Gastroesophageal sphincter (tissue), 3 donors: ENCODE measurements around the gene BRCC3.

Source experiments
- CTCF ChIP-seq, 4 experiments: fragments of 200-600 bp in 2 of 4; fragments of 450-650 bp in 2 of 4; sonication (generic) in 1 of 4; IDR thresholded peaks; one replicate each; pipeline ENCODE4 v1.5.1; 2017 to 2019; ENCODE audit warnings: antibody characterized with exemption in 4 of 4, mild to moderate bottlenecking in 2 of 4, moderate library complexity in 2 of 4
- EP300 ChIP-seq: sonication (generic); formaldehyde crosslinking; IDR thresholded peaks from one replicate; pipeline ENCODE4 v1.6.1; 2017; ENCODE audit warnings: antibody characterized with exemption, mild to moderate bottlenecking
- POLR2A ChIP-seq, 2 donors: fragments of 450-650 bp; IDR thresholded peaks; one replicate each; pipeline ENCODE4 v1.6.1; 2017; ENCODE audit warnings: antibody characterized with exemption in 2 of 2, mild to moderate bottlenecking in 2 of 2, moderate library complexity in 1 of 2
- POLR2AphosphoS5 ChIP-seq: sonication (generic); formaldehyde crosslinking; IDR thresholded peaks from one replicate; pipeline ENCODE4 v1.6.1; 2017; ENCODE audit warnings: antibody characterized with exemption

DNA sequence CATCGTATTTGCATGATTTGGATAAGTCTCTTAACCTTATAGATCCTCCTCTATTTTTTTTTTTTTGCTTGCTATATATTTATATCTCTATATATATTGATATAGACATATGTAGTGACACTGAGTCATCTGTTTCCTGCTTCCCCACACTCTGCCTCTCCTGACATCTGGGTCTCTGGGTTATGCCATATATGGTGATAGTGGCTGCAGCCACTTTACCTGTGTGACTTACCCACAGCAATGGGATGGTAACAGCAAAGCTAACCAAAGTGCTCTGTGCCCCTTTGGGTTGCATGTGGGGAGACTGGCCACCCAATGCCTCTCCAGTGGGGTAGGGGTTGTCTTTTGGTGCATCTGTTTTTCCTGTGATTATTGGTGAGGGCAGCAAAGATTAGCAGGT lies 14.8 kb upstream of the BRCC3 start:
- TF ChIP-seq CTCF (IDR thresholded peaks at IDR 0.05) (no peak), POLR2A (IDR thresholded peaks at IDR 0.05) (no peak), POLR2AphosphoS5 (no peak), EP300 (no peak)
